Glomerular visceral epithelial cell (primary cell): ENCODE results near the gene PILRA.
"Not testable (repeated sequence)": the region's sequence is repeated elsewhere in the genome, so short reads cannot be mapped to it uniquely, and the experiment has no call there.

Source experiments
- DNase-seq: peaks from one replicate; pipeline ENCODE4 v3.0.0-alpha.2; 2016; ENCODE audit errors: extremely low spot score

Gene PILRA

GRCh38 chr7:100434297-100435144 lies 61.2 kb downstream of the PILRA start:
- DNase-seq = no peak

GRCh38 chr7:100435401-100436304 lies 62.4 kb downstream of the PILRA start:
- DNase-seq = peak; percentile 35

DNA sequence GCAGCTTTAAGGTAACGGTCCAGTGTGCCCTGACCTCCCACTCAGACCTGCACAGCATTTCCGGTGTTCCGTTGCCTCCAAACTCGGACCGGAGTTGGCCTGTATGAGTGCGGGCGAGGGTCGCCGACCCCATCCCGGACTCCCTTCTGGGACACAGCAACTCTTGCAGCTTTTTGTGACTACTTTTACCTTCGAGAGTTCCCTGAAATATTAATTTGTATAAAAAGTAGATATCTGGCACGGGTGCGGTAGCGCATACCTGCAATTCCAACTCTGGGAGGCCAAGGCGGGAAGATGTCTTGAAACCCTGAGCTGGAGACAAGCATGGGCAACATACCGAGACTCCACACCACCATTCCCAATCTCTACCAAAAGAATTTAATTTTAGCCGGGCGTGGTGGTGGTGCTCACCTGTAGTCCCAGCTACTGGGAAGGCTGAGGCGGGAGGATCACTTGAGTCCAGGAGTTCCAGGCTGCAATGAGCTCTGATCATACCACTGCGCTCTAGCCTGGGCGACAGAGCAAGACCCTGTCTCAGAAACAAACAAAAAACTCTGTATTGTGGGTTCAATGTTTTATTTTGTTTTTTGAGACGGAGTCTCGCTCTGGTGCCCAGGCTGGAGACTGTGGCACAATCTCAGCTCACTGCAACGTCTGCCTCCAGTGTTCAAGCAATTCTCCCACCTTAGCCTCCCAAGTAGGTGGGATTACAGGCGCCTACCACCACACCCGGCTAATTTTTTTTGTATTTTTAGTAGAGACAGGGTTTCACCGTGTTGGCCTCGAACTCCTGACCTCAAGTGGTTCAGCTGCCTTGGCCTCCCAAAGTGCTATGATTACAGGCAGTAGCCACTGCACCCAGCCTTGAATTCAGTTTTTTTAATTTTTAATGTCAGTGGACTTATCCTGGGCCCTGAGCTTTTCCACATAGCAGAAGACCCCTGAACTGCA lies 64.1 kb downstream of the PILRA start:
- no peak for DNase-seq

DNA sequence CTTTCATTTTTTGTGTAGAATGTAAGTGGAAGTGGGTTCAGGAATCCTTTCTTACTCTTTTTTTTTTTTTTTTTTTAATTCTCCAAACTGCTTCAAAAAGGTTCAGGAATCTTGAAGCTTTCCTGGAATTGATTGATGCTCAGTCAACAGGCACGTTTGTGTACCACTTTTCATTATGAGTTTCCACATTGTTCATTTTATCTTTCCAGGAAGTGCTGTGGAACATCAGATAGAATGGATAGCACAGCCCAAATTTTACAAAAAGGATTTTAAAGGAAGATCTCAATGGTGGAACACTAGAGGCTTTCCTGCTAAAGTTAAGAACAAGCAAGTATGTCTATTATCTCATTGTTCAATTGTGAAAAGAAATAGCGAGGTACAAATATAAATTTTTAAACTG lies 64.9 kb downstream of the PILRA start:
- DNase-seq = no peak

DNA sequence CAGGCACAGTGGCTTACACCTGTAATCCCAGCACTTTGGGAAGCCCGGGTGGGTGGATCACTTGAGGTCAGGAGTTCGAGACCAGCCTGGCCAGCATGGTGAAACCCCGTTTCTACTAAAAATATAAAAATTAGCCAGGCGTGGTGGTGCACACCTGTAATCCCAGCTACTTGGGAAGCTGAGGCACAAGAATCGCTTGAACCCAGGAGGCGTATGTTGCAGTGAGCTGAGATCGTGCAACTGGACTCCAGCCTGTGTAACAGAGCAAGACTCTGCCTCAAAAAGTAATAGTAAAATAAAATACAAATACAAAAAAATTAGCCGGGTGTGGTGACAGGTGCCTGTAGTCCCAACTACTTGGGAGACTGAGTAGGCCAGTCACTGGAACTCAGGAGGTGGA lies 65.4 kb downstream of the PILRA start:
- not testable (repeated sequence) for DNase-seq

DNA sequence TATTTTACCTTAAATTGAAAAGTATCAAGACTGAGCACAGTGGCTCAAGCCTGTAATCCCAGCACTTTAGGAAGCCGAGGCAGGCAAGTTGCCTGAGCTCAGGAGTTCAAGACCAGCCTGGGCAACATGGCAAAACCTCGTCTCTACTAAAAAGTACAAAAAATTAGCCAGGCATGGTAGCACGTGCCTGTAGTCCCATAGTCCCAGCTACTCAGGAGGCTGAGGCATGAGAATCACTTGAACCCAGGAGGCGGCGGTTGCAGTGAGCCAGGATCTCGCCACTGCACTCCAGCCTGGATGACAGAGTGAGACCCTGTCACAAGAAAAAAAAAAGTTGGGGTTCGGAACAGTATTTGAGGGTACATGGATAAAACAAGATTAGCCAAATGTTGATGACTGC lies 66.0 kb downstream of the PILRA start:
- not testable (repeated sequence) for DNase-seq

DNA sequence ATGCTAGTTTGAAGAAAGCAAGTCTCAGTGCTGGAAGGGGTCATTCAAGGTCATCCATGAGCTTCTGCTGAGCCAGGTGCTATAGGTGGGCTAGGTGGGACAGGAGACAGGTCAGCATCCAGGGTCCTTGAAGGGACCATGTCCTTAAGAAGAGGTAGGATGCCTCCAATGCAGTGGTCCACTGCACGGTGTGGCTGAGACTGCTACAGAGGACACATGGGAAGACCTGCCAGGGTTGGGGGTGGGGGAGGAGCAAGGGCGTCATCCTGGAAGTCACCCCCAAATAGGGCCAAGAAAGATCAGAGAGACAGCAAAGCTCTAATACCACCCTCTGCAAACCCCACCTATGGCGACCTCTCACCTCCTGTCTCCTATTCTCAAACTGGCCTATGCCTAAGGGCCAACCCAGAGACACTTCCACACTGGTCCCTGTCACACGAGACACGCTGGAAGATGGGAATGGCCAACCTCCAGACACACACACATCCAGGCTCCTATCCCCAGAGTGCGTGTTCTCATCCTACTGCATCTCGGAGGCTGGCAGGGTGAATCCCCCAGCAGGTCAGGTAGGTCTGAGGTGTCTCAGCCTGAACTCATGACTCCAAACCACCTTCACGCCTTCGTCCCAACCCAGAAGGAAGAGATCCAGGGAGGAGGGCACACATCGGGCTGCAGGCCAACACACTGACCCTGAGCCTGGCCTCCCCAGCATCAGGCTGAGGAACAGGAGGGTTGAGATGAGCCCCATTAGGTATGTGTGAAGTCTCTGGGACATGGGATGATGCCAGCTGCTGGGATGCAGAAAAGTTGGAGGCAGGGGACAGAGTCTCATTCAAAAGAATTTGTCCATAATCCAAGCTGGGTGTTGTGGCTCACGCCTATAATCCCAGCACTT lies 68.6 kb downstream of the PILRA start:
- no peak for DNase-seq

DNA sequence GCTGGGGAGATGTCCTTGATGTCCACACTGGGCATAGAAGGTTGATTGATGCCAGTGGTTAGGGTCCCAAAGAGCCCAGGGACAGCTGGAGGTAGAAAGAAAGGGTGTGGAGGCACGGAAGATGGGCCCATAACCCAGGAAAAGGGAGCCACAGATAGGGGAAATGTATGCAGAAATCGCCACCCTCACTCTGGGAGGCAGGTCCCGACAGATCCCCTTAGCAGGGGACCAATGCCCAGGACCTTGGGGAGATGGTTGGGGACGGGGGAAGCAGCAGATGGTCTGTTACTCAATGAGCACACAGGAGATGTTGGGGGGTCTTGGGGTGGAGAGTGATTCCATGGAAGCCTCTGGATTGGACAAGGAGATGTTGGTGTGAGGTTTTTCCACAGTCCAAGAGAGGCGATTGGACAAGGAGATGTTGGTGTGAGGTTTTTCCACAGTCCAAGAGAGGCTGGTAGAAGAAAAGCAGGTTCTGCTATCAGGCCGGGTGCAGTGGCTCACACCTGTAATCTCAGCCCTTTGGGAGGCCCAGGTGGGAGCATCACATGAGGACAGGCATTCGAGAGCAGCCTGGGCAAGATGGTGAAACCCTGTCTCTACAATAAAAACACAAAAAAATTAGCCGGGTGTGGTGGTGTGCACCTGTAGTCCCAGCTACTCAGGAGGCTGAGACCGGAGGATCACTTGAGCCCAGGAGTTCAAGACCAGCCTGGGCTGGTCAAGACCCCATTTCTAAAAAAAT lies 70.0 kb downstream of the PILRA start:
- no peak for DNase-seq

GRCh38 chr7:100444311-100445278 lies 71.3 kb downstream of the PILRA start:
- DNase-seq = peak; percentile 35

DNA sequence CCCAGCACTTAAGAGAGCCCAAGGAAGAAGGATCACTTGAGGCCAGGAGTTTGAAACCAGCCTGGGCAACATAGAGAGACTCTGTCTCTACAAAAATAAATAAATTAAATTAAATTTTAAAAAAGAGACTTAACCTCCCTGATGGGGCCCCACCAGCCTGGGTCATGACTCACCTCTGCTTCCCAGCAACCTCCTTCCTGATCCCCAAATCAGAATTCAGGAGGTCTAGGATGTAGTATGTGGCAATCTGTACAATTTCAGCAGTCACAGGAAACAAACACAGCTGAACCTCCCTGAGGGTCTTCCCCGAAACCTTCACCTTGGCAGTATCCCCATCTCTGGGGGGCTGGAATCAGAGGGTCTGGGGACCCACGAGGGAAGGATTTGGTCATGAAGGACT lies 72.8 kb downstream of the PILRA start:
- DNase-seq = no peak

- not testable (repeated sequence) for DNase-seq
Observed at GRCh38 chr7:100447363-100447762, 74.1 kb downstream of the PILRA start.

DNA sequence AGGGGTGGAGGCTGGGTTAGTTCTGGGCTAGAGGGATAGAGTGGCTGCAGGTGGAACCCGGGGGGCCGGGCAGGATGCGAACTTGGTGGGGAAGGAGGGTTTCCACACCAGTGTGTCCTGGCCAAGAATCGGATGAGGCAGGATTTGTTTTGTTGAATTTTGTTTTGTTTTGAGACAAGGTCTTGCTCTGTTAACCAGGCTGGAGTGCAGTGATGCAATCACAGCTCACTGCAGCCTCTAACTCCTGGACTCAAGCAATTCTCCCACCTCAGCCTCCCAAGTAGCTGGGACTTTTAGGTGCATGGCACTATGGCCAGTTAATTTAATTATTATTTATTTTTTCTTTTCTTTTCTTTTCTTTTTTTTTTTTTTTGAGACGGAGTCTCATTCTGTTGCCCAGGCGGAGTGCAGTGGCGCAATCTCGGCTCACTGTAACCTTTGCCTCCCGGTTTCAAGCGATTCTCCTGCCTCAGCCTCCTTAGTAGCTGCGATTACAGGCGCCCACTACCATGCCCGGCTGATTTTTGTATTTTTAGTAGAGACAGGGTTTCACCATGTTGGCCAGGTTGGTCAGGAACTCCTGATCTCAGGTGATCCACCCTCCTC lies 76.0 kb downstream of the PILRA start:
- DNase-seq = no peak
